Colonic mucosa (tissue), 4 donors: ENCODE results near the gene ST3GAL3. TPM values are rescaled to one million over a fixed set of nuclear protein-coding genes. Genes with fewer than 3 reads are reported as not detected.

Experiments used
- DNase-seq: peaks from one replicate; pipeline ENCODE4 v3.0.0-alpha.2; 2020
- H3K27ac ChIP-seq: fragments of 200-600 bp; one replicate; pipeline ENCODE4 v1.8.0; 2021
- H3K27me3 ChIP-seq: fragments of 200-600 bp; one replicate; pipeline ENCODE4 v1.8.0; 2021
- H3K36me3 ChIP-seq: fragments of 200-600 bp; one replicate; pipeline ENCODE4 v1.8.0; 2021
- H3K4me1 ChIP-seq: fragments of 200-600 bp; one replicate; pipeline ENCODE4 v1.8.0; 2021; ENCODE audit warnings: mild to moderate bottlenecking
- H3K4me3 ChIP-seq: fragments of 200-600 bp; one replicate; pipeline ENCODE4 v1.8.0; 2021
- H3K9ac ChIP-seq, 2 donors: one replicate each; pipeline ENCODE4 v1.7.0; 2013; ENCODE audit warnings: control low read depth in 2 of 2, low read depth in 2 of 2, low read length in 2 of 2
- H3K9me3 ChIP-seq: fragments of 200-600 bp; one replicate; pipeline ENCODE4 v1.8.0; 2021
- intact Hi-C: fragments of 100-400 bp; cut with DNase I; formaldehyde crosslinking; loops from one replicate; pipeline ENCODE4 v1.14.1; 2022
- total RNA-seq, 2 donors: library from RNA; stranded (reverse); fragmentation: NEBNext Ultra II Directional in 1 of 2; extraction: Animal tissue kit (Norgen Biotek cat#: 25700) in 1 of 2; gene quantifications; one replicate each; pipeline ENCODE4 v1.2.1, GENCODE V29; 2021
- TF ChIP-seq, protein P1 (sequence below): fragments of 200-600 bp; IDR thresholded peaks from one replicate; pipeline ENCODE4 v1.8.0; 2022; ENCODE audit warnings: antibody characterized with exemption, mild to moderate bottlenecking
- donor health status: healthy.
- donor health status: DM: no; HTN: no; CAD: no.
- donor health status: DM: no; HTN: no; CAD: no.

ST3GAL3 gene
- total RNA-seq, 2 donors from 2014 or later: 5.1 to 6.0 TPM

DNA sequence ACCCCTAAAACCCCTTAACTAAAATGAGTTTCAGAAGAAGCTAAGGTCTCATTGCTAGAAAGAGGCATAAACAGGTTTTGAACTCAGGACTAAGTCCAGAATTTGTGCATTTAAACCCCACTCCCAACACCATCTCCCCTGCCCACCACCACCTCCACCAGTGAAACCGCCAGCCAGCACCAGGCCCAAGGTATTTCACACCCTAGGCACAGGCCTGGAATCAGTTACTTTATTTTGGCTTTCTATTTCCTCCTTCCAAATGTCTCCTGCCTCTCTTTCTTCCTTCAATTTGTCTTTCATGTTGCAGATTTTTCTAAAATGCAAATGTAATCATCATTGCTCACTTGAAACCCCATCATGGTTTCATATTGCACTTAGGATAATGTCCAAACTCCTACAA is 237.5 kb downstream of the ST3GAL3 start:
- H3K4me3 ChIP-seq: no peak overlapping the region
- TF ChIP-seq, protein P1, sequence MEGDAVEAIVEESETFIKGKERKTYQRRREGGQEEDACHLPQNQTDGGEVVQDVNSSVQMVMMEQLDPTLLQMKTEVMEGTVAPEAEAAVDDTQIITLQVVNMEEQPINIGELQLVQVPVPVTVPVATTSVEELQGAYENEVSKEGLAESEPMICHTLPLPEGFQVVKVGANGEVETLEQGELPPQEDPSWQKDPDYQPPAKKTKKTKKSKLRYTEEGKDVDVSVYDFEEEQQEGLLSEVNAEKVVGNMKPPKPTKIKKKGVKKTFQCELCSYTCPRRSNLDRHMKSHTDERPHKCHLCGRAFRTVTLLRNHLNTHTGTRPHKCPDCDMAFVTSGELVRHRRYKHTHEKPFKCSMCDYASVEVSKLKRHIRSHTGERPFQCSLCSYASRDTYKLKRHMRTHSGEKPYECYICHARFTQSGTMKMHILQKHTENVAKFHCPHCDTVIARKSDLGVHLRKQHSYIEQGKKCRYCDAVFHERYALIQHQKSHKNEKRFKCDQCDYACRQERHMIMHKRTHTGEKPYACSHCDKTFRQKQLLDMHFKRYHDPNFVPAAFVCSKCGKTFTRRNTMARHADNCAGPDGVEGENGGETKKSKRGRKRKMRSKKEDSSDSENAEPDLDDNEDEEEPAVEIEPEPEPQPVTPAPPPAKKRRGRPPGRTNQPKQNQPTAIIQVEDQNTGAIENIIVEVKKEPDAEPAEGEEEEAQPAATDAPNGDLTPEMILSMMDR: no peak
- DNase-seq: no peak
- no peaks in the 10 kb centered on the region for H3K36me3 ChIP-seq
- H3K27me3 ChIP-seq: no peaks in the 10 kb centered on the region
- H3K27ac ChIP-seq: no peak overlapping the region
- H3K9me3 ChIP-seq: no peaks in the 10 kb centered on the region
- H3K4me1 ChIP-seq: peaks cover 14% of the 10 kb centered on the region
- intact Hi-C loops: no loop called here
- H3K9ac ChIP-seq: no peak overlapping the region

DNA sequence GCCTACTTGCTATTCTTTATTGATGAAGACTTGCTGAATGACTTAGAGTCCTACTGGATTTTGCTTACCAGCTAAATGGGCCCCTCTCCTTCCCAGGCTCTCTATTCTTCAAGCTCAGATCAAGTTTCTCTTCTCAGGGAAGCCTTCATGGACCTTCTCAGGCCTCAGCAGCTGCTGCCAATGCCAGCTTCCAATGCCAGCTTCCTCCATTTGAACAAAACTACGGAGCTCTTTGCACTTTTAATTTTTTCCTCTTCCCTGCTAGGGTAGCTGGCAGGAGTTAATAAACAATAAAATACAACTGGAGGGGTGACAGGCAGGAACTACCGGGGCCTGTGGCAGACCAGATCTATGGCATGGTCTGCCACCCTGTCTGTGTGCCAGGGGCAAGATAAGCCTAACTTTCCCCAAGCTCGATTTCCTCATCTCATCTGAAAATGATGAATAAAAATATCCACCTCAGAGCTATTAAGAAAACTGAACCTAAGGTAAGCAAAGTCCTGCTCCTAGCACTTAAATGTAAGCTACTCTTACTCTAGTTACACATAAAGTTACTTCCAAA is 238.4 kb downstream of the ST3GAL3 start:
- H3K36me3 ChIP-seq: no peaks in the 10 kb centered on the region
- TF ChIP-seq, protein P1: no peak
- intact Hi-C loops: no loop called here
- peak overlapping the region; percentile 91 for H3K4me3 ChIP-seq
- H3K27me3 ChIP-seq: no peaks in the 10 kb centered on the region
- H3K27ac ChIP-seq: peak overlapping the region; percentile 91
- peaks cover 14% of the 10 kb centered on the region for H3K4me1 ChIP-seq
- no peaks in the 10 kb centered on the region for H3K9me3 ChIP-seq
- peak overlapping the region; percentile 93 to 94 for H3K9ac ChIP-seq
- DNase-seq: no peak

DNA sequence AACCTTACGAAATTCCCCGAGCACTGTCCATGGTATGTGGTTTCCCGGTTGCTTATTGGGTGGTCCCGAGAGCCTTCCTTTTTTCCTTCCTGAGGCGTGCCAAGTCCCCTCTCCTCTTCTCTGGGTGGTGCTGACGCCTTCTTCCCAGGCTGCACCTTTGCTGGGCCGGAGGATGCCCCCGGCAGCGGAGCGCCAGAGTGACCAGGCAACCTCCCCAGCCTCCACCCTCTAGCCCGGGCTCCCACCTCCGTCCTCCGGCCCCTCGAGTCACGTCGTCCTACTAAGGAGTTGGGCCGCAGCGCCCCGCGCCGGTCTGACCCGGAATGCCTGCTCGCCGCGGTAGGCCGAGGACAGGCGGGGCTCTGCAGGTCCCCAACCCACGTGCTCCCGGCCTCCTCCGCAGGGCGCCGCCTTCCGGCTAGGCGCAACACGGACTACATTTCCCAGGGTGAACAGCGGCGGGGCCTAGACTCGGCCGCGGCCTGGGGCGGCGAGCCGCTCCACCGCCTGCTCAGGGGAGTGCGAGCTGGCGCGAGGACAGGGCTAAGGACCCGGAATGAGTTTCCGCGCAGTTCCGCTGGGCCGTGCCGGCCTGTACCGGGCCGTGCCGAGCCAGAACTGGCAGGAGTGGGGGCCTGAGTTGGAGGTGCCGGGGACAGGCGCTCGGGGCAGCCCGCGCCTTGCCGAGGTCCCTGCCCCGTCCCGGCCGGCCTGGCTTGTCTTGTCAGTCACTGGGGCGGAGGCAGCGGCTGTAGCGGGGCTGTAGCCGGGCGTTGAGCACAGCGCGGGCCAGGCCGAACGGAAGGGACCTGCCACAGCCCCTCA is 239.1 kb downstream of the ST3GAL3 start, which contains the start of gene IPO13:
Gene IPO13 (plus strand): TSS at position 715 of the 825 bp plus-strand sequence. CDS start 651 bp downstream, outside the sequence.
- TF ChIP-seq, protein P1: peak; percentile 72
- Histone ChIP-seq H3K9ac (peak within 1 kb of the TSS; percentile 93 to 94), H3K4me3 (peak within 1 kb of the TSS; percentile 91), H3K36me3 (no peaks in the 10 kb centered on the region), H3K9me3 (no peaks in the 10 kb centered on the region), H3K27me3 (no peaks in the 10 kb centered on the region), H3K27ac (peak within 1 kb of the TSS; percentile 91), H3K4me1 (peaks cover 14% of the 10 kb centered on the region)
- intact Hi-C loops: no loop called here
- DNase-seq: peak; percentile 97

DNA sequence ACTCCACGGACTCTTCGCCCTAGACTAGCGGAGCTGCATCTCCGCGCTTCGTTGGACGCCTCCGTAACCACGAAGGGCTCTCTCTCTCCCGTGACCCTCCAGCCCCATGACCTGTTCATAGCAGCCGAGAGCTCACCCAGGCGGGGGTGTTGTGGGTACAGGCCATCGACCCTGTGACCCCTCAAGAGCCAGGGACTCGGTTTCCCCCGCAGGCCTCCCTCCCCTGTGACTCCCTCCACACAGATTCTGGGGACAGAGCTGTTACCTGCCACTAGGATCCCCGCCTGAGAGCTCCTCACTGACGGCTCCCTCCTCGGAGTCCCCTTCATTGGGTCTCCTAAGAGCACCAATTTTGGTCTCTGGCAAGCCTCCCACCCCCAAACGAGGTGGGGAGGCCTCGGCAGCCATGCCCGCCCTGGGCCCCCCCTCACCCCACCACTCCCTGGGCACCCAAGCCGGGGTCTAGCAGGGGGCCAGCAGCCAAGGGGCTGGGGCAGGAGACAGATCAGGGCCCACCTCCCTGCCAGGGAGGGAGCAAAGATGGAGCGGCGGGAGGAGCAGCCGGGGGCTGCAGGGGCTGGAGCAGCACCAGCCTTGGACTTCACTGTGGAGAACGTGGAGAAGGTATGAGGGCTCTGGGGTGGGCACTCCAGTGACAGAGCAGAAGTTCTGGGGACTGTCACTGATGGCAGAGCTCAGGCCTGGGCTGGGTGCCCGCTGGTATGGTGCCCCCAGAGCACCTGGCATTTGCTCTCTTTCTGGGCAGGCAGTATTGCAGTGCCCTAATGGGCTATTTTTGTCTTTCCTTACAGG is 239.9 kb downstream of the ST3GAL3 start:
- TF ChIP-seq, protein P1: no peak
- H3K9me3 ChIP-seq: no peaks in the 10 kb centered on the region
- H3K27me3 ChIP-seq: no peaks in the 10 kb centered on the region
- DNase-seq: no peak
- peaks cover 14% of the 10 kb centered on the region for H3K4me1 ChIP-seq
- peak overlapping the region; percentile 93 to 94 for H3K9ac ChIP-seq
- H3K27ac ChIP-seq: peak overlapping the region; percentile 91
- H3K36me3 ChIP-seq: no peaks in the 10 kb centered on the region
- intact Hi-C loops: no loop called here
- peak overlapping the region; percentile 91 for H3K4me3 ChIP-seq

DNA sequence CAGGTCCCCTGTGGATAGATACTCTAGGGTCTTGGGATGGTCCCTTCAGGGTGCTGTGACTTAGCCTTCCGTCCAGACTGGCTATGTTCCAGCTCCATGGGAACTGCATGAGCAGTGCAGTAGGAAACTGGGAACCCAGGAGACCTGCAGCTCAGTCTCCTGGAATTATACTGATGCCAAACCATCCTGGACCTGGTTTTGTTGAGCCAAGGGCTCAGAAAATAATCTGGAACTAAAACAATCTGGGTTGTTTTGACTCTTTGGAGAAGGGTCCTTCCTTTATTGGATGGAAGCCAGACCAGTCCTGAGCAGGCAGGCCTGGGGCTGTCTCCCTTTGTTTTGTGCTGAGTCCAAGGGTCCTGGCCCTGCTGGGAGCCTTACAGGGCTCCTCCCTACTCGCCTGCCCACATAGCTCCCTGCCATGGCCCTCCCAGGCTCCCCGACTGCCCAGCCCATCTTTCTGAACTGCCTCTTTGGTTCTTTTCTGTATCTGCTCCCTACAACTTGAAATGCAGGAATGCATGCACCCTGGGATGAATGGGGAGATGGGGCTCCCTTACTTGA is 240.6 kb downstream of the ST3GAL3 start:
- DNase-seq: no peak
- H3K27ac ChIP-seq: no peak overlapping the region
- H3K4me1 ChIP-seq: peaks cover 14% of the 10 kb centered on the region

More for the DNA sequence above, 240.6 kb downstream of the ST3GAL3 start:
- peak overlapping the region; percentile 93 to 94 for H3K9ac ChIP-seq
- H3K9me3 ChIP-seq: no peaks in the 10 kb centered on the region
- H3K27me3 ChIP-seq: no peaks in the 10 kb centered on the region
- TF ChIP-seq, protein P1: no peak
- peak overlapping the region; percentile 91 for H3K4me3 ChIP-seq
- no peaks in the 10 kb centered on the region for H3K36me3 ChIP-seq
- intact Hi-C loops: no loop called here
